Measurements from ENCODE around the gene JMJD4.

The JMJD4 gene

GRCh38 chr1:227749916-227750710 is 15.0 kb upstream of the JMJD4 start:
- Histone ChIP-seq H3K27me3 (ENCODE audit: control insufficient read depth in 2 of 2, insufficient read depth in 2 of 2, low read length in 2 of 2) (no peaks in the 10 kb centered on the region), H3K4me3 (ENCODE audit: low read length in 2 of 2) (no peak overlapping the region), H3K27ac (ENCODE audit: low read depth in 2 of 2, low read length in 2 of 2) (no peak overlapping the region), H3K9me3 (ENCODE audit: control insufficient read depth in 2 of 2, low read length in 2 of 2) (no peaks in the 10 kb centered on the region), H3K36me3 (ENCODE audit: control insufficient read depth in 2 of 2, insufficient read depth in 2 of 2, low read length in 2 of 2) (peaks cover 8 to 11% of the 10 kb centered on the region in 2 donors), H3K9ac (ENCODE audit: low read depth in 1 of 2, low read length in 2 of 2) (no peak overlapping the region), H3K4me1 (ENCODE audit: control insufficient read depth in 2 of 2, insufficient read depth in 2 of 2, low read length in 2 of 2) (peaks cover 0 to 5% of the 10 kb centered on the region in 2 donors)

- Histone ChIP-seq H3K27ac (ENCODE audit: low read depth in 2 of 2, low read length in 2 of 2) (no peak overlapping the region), H3K9ac (ENCODE audit: low read depth in 1 of 2, low read length in 2 of 2) (no peak overlapping the region), H3K36me3 (ENCODE audit: control insufficient read depth in 2 of 2, insufficient read depth in 2 of 2, low read length in 2 of 2) (peaks cover 8 to 11% of the 10 kb centered on the region in 2 donors), H3K9me3 (ENCODE audit: control insufficient read depth in 2 of 2, low read length in 2 of 2) (no peaks in the 10 kb centered on the region), H3K4me3 (ENCODE audit: low read length in 2 of 2) (no peak overlapping the region), H3K4me1 (ENCODE audit: control insufficient read depth in 2 of 2, insufficient read depth in 2 of 2, low read length in 2 of 2) (peaks cover 0 to 8% of the 10 kb centered on the region in 2 donors), H3K27me3 (ENCODE audit: control insufficient read depth in 2 of 2, insufficient read depth in 2 of 2, low read length in 2 of 2) (no peaks in the 10 kb centered on the region)
These were observed 14.1 kb upstream of the JMJD4 start for GRCh38 chr1:227749225-227749624.

- peak overlapping the region in 1 of 2 donors; percentile 38 for H3K27ac ChIP-seq (ENCODE audit: low read depth in 2 of 2, low read length in 2 of 2)
- H3K9me3 ChIP-seq (ENCODE audit: control insufficient read depth in 2 of 2, low read length in 2 of 2) = no peaks in the 10 kb centered on the region
- H3K36me3 ChIP-seq (ENCODE audit: control insufficient read depth in 2 of 2, insufficient read depth in 2 of 2, low read length in 2 of 2) = peaks cover 8 to 11% of the 10 kb centered on the region in 2 donors
- H3K9ac ChIP-seq (ENCODE audit: low read depth in 1 of 2, low read length in 2 of 2) = no peak overlapping the region
- peaks cover 0 to 8% of the 10 kb centered on the region in 2 donors for H3K4me1 ChIP-seq (ENCODE audit: control insufficient read depth in 2 of 2, insufficient read depth in 2 of 2, low read length in 2 of 2)
- H3K4me3 ChIP-seq (ENCODE audit: low read length in 2 of 2) = no peak overlapping the region
- no peaks in the 10 kb centered on the region for H3K27me3 ChIP-seq (ENCODE audit: control insufficient read depth in 2 of 2, insufficient read depth in 2 of 2, low read length in 2 of 2)
These were observed 13.5 kb upstream of the JMJD4 start for GRCh38 chr1:227748496-227749182.

GRCh38 chr1:227747948-227748495 is 12.9 kb upstream of the JMJD4 start:
- Histone ChIP-seq H3K9ac (ENCODE audit: low read depth in 1 of 2, low read length in 2 of 2) (no peak overlapping the region), H3K36me3 (ENCODE audit: control insufficient read depth in 2 of 2, insufficient read depth in 2 of 2, low read length in 2 of 2) (peaks cover 8 to 11% of the 10 kb centered on the region in 2 donors), H3K27ac (ENCODE audit: low read depth in 2 of 2, low read length in 2 of 2) (peak overlapping the region in 1 of 2 donors; percentile 38), H3K27me3 (ENCODE audit: control insufficient read depth in 2 of 2, insufficient read depth in 2 of 2, low read length in 2 of 2) (no peaks in the 10 kb centered on the region), H3K4me3 (ENCODE audit: low read length in 2 of 2) (no peak overlapping the region), H3K4me1 (ENCODE audit: control insufficient read depth in 2 of 2, insufficient read depth in 2 of 2, low read length in 2 of 2) (peaks cover 0 to 8% of the 10 kb centered on the region in 2 donors), H3K9me3 (ENCODE audit: control insufficient read depth in 2 of 2, low read length in 2 of 2) (no peaks in the 10 kb centered on the region)

GRCh38 chr1:227747382-227747781 is 12.3 kb upstream of the JMJD4 start:
- Histone ChIP-seq H3K4me1 (ENCODE audit: control insufficient read depth in 2 of 2, insufficient read depth in 2 of 2, low read length in 2 of 2) (peaks cover 0 to 8% of the 10 kb centered on the region in 2 donors), H3K9me3 (ENCODE audit: control insufficient read depth in 2 of 2, low read length in 2 of 2) (no peaks in the 10 kb centered on the region), H3K27me3 (ENCODE audit: control insufficient read depth in 2 of 2, insufficient read depth in 2 of 2, low read length in 2 of 2) (no peaks in the 10 kb centered on the region), H3K4me3 (ENCODE audit: low read length in 2 of 2) (no peak overlapping the region), H3K27ac (ENCODE audit: low read depth in 2 of 2, low read length in 2 of 2) (no peak overlapping the region), H3K36me3 (ENCODE audit: control insufficient read depth in 2 of 2, insufficient read depth in 2 of 2, low read length in 2 of 2) (peaks cover 8 to 11% of the 10 kb centered on the region in 2 donors), H3K9ac (ENCODE audit: low read depth in 1 of 2, low read length in 2 of 2) (no peak overlapping the region)

GRCh38 chr1:227746676-227747075 is 11.6 kb upstream of the JMJD4 start:
- Histone ChIP-seq H3K4me1 (ENCODE audit: control insufficient read depth in 2 of 2, insufficient read depth in 2 of 2, low read length in 2 of 2) (peaks cover 0 to 8% of the 10 kb centered on the region in 2 donors), H3K9ac (ENCODE audit: low read depth in 1 of 2, low read length in 2 of 2) (no peak overlapping the region), H3K36me3 (ENCODE audit: control insufficient read depth in 2 of 2, insufficient read depth in 2 of 2, low read length in 2 of 2) (peaks cover 8 to 11% of the 10 kb centered on the region in 2 donors), H3K27ac (ENCODE audit: low read depth in 2 of 2, low read length in 2 of 2) (no peak overlapping the region), H3K9me3 (ENCODE audit: control insufficient read depth in 2 of 2, low read length in 2 of 2) (no peaks in the 10 kb centered on the region), H3K4me3 (ENCODE audit: low read length in 2 of 2) (no peak overlapping the region), H3K27me3 (ENCODE audit: control insufficient read depth in 2 of 2, insufficient read depth in 2 of 2, low read length in 2 of 2) (no peaks in the 10 kb centered on the region)

- peaks cover 8 to 14% of the 10 kb centered on the region in 2 donors for H3K36me3 ChIP-seq (ENCODE audit: control insufficient read depth in 2 of 2, insufficient read depth in 2 of 2, low read length in 2 of 2)
- H3K9ac ChIP-seq (ENCODE audit: low read depth in 1 of 2, low read length in 2 of 2) = no peak overlapping the region
- no peak overlapping the region for H3K27ac ChIP-seq (ENCODE audit: low read depth in 2 of 2, low read length in 2 of 2)
- peaks cover 0 to 8% of the 10 kb centered on the region in 2 donors for H3K4me1 ChIP-seq (ENCODE audit: control insufficient read depth in 2 of 2, insufficient read depth in 2 of 2, low read length in 2 of 2)
- H3K9me3 ChIP-seq (ENCODE audit: control insufficient read depth in 2 of 2, low read length in 2 of 2) = no peaks in the 10 kb centered on the region
- no peak overlapping the region for H3K4me3 ChIP-seq (ENCODE audit: low read length in 2 of 2)
- no peaks in the 10 kb centered on the region for H3K27me3 ChIP-seq (ENCODE audit: control insufficient read depth in 2 of 2, insufficient read depth in 2 of 2, low read length in 2 of 2)
These were observed 10.6 kb upstream of the JMJD4 start for GRCh38 chr1:227745568-227746265.

- H3K9me3 ChIP-seq (ENCODE audit: control insufficient read depth in 2 of 2, low read length in 2 of 2) = no peaks in the 10 kb centered on the region
- peaks cover 0 to 8% of the 10 kb centered on the region in 2 donors for H3K4me1 ChIP-seq (ENCODE audit: control insufficient read depth in 2 of 2, insufficient read depth in 2 of 2, low read length in 2 of 2)
These were observed 9.6 kb upstream of the JMJD4 start for GRCh38 chr1:227744668-227745067.

GRCh38 chr1:227742738-227743715 is 7.9 kb upstream of the JMJD4 start:
- Histone ChIP-seq H3K9me3 (ENCODE audit: control insufficient read depth in 2 of 2, low read length in 2 of 2) (no peaks in the 10 kb centered on the region), H3K27me3 (ENCODE audit: control insufficient read depth in 2 of 2, insufficient read depth in 2 of 2, low read length in 2 of 2) (no peaks in the 10 kb centered on the region), H3K4me1 (ENCODE audit: control insufficient read depth in 2 of 2, insufficient read depth in 2 of 2, low read length in 2 of 2) (peaks cover 0 to 8% of the 10 kb centered on the region in 2 donors), H3K9ac (ENCODE audit: low read depth in 1 of 2, low read length in 2 of 2) (no peak overlapping the region), H3K36me3 (ENCODE audit: control insufficient read depth in 2 of 2, insufficient read depth in 2 of 2, low read length in 2 of 2) (peaks cover 2 to 11% of the 10 kb centered on the region in 2 donors), H3K27ac (ENCODE audit: low read depth in 2 of 2, low read length in 2 of 2) (no peak overlapping the region), H3K4me3 (ENCODE audit: low read length in 2 of 2) (no peak overlapping the region)

More at GRCh38 chr1:227744668-227745067, 9.6 kb upstream of the JMJD4 start:
- peak overlapping the region; percentile 19 to 46 for H3K27ac ChIP-seq (ENCODE audit: low read depth in 2 of 2, low read length in 2 of 2)
- no peak overlapping the region for H3K9ac ChIP-seq (ENCODE audit: low read depth in 1 of 2, low read length in 2 of 2)
- H3K4me3 ChIP-seq (ENCODE audit: low read length in 2 of 2) = no peak overlapping the region
- peaks cover 8 to 16% of the 10 kb centered on the region in 2 donors for H3K36me3 ChIP-seq (ENCODE audit: control insufficient read depth in 2 of 2, insufficient read depth in 2 of 2, low read length in 2 of 2)
- no peaks in the 10 kb centered on the region for H3K27me3 ChIP-seq (ENCODE audit: control insufficient read depth in 2 of 2, insufficient read depth in 2 of 2, low read length in 2 of 2)

Data from mucosa of rectum (tissue), 2 donors.